A549 (cell line): ENCODE results near the gene SEMG2.

Source experiments
- BHLHE40 ChIP-seq: IDR thresholded peaks from 2 replicates; pipeline ENCODE4 v1.6.1; 2012; ENCODE audit warnings: low read depth, low read length, inconsistent platforms
- GATA3 ChIP-seq: IDR thresholded peaks from 2 replicates; pipeline ENCODE4 v1.6.1; 2012; ENCODE audit warnings: borderline replicate concordance
- HDAC2 ChIP-seq: fragments of 200-600 bp; sonication (generic); IDR thresholded peaks from 2 replicates; pipeline ENCODE4 v1.6.1; 2016
- HOXA7 ChIP-seq: fragments of 250-450 bp; sonication (Bioruptor Pico); IDR thresholded peaks from 2 replicates; pipeline ENCODE4 v1.5.0; 2020; ENCODE audit warnings: mild to moderate bottlenecking, moderate library complexity
- MYC ChIP-seq: IDR thresholded peaks from 2 replicates; pipeline ENCODE4 v1.6.1; 2012; ENCODE audit warnings: mild to moderate bottlenecking, inconsistent platforms, low read length, improper control_type of control experiment, borderline replicate concordance
- POLR2A ChIP-seq: IDR thresholded peaks from 2 replicates; pipeline ENCODE4 v1.6.1; 2012; ENCODE audit warnings: mild to moderate bottlenecking, low read length
- POLR2AphosphoS2 ChIP-seq: conservative IDR thresholded peaks from 2 replicates; pipeline ENCODE4 v1.6.1; 2012; ENCODE audit warnings: low read length, improper control_type of control experiment, inconsistent platforms
- RAD21 ChIP-seq, 2 experiments: fragments of >200 bp in 1 of 2; sonication (Bioruptor Twin) in 1 of 2; formaldehyde crosslinking in 1 of 2; IDR thresholded peaks in 1 of 2; conservative IDR thresholded peaks in 1 of 2; 2 replicates in 1 of 2; 3 replicates in 1 of 2; pipeline ENCODE4 v1.6.1; 2012 to 2018; ENCODE audit warnings: inconsistent platforms in 1 of 2
- RARB ChIP-seq: fragments of 250-450 bp; sonication (Bioruptor Pico); IDR thresholded peaks from 2 replicates; pipeline ENCODE4 v1.8.0; 2021; ENCODE audit warnings: mild to moderate bottlenecking, moderate library complexity
- RFX5 ChIP-seq: fragments of 450-650 bp; IDR thresholded peaks from 2 replicates; pipeline ENCODE4 v1.7.1; 2014; ENCODE audit warnings: antibody characterized with exemption, mild to moderate bottlenecking, moderate library complexity
- ZFP36 ChIP-seq: fragments of 450-650 bp; IDR thresholded peaks from 2 replicates; pipeline ENCODE4 v1.6.1; 2014; ENCODE audit warnings: borderline replicate concordance; ENCODE audit not compliant: partially characterized antibody
- TF ChIP-seq, protein P1 (sequence below): fragments of >200 bp; sonication (Bioruptor Twin); formaldehyde crosslinking; IDR thresholded peaks from 3 replicates; pipeline ENCODE4 v1.5.1; 2016

GRCh38 chr20:45251884-45252560, 30.8 kb downstream of the SEMG2 start:
- TF ChIP-seq, protein P1, sequence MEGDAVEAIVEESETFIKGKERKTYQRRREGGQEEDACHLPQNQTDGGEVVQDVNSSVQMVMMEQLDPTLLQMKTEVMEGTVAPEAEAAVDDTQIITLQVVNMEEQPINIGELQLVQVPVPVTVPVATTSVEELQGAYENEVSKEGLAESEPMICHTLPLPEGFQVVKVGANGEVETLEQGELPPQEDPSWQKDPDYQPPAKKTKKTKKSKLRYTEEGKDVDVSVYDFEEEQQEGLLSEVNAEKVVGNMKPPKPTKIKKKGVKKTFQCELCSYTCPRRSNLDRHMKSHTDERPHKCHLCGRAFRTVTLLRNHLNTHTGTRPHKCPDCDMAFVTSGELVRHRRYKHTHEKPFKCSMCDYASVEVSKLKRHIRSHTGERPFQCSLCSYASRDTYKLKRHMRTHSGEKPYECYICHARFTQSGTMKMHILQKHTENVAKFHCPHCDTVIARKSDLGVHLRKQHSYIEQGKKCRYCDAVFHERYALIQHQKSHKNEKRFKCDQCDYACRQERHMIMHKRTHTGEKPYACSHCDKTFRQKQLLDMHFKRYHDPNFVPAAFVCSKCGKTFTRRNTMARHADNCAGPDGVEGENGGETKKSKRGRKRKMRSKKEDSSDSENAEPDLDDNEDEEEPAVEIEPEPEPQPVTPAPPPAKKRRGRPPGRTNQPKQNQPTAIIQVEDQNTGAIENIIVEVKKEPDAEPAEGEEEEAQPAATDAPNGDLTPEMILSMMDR: no peak
- TF ChIP-seq RFX5 (no peak), HDAC2 (no peak), POLR2A (no peak), ZFP36 (no peak), POLR2AphosphoS2 (no peak), HOXA7 (CRISPR knock-in tag) (no peak), GATA3 (no peak), RARB (CRISPR knock-in tag) (no peak), BHLHE40 (no peak), RAD21 (conservative IDR thresholded peaks at IDR 0.05 in 1 of 2, IDR thresholded peaks at IDR 0.05 in 1 of 2) (no peak), MYC (no peak)
